Inferior parietal cortex (tissue), 1 donor: ENCODE measurements around the gene WBP4.
"Not testable (repeated sequence)": the region's sequence is repeated elsewhere in the genome, so short reads cannot be mapped to it uniquely, and the experiment has no call there.

Source experiments
- DNase-seq: peaks from one replicate; pipeline ENCODE4 v3.0.0-alpha.2; 2016; ENCODE audit errors: extremely low spot score

The WBP4 gene

DNA sequence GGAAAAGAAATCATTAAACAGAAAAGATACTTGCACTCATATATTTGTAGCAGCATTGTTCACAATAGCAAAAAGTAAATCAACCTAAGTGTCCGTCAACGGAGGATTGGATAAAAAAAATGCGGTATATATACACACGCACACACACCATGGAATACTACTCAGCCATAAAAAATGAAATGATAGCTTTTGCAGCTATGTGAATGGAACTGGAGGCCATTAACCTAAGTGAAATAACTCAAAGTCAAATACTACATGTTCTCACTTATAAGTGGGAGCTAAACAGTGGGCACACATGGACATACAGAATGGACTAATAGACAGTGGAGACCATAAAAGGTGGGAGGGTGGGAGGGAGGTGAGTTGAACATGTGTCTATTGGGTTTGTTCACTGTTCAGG lies 18.4 kb downstream of the WBP4 start:
- DNase-seq: no peak

DNA sequence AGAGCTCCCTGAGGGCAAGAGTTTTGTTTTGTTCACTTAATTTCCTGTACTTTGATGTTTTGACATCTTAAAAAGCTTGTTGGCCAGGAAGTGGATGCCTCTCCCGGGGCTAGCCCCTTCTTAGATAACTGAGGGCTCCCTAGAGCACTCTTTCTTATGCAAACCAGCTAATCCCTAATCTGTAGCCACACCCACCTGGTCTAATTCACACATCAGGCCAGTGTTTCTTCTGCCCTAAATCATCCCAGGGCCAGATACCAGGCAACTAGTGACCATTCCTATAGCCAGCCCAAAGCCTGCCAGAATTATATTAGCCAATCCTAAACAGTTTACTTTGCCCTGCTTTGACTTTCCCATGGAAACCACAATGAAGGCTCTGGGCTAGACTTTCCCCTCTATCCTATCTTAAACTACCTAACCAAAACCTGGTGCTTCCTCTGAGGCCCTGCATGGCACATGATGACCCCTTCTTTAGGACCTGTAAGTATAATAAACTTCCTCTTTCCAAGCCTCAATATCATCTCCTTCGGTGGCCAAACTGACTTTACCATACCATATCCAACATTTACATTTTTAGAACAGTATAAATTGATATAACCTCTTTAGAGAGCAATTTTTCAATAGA lies 24.8 kb downstream of the WBP4 start:
- no peak for DNase-seq

DNA sequence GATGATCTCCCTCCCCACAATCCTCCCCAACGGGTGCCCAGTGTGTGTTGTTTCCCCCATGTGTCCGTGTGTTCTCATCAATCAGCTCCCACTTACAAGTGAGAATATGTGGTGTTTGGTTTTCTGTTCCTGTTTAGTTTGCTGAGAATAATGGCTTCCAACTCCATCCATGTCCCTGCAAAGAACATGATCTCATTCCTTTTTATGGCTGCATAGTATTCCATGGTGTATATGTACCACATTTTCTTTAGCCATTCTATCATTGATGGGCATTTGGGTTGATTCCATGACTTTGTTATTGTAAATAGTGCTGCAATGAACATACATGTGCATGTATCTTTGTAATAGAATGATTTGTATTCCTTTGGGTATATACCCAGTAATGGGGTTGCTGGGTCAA lies 34.4 kb downstream of the WBP4 start:
- not testable (repeated sequence) for DNase-seq

DNA sequence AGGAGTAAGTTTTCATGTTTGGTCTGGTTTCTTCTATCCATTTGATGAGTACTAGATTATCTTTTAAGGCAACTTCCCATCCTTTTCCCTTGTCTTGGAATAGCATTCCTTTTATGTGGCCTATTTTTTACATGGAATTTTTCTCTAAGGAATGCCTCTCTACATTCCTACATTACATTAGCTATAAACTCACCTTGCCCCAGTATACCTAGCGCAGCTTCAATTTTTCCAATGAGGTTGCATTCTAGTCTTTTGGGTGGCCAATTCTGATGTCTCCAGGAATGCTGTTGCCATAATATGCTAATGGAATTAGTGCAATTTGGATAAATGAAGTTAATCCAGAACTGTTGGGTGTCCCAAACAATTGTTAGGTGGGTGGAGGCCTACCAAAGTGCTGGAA lies 37.5 kb downstream of the WBP4 start:
- DNase-seq: no peak

DNA sequence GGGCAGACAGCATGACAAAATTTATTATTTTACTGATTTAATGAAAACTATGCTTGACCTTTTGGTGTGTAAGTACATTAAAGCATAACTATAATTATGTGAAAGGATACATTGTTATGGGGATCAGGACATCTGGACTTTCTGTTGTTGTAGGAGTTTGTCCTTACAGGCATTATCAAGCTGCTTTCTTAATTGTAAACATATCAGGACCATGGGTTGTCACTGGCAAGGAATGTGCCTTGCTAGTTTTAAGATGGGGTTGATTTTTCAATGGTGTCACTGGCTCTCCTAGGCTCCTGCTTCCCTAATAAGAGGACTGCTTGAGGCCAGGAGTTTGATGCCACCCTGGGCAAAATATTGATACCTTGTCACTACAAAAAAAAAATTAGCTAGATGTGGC lies 38.7 kb downstream of the WBP4 start:
- DNase-seq: no peak

DNA sequence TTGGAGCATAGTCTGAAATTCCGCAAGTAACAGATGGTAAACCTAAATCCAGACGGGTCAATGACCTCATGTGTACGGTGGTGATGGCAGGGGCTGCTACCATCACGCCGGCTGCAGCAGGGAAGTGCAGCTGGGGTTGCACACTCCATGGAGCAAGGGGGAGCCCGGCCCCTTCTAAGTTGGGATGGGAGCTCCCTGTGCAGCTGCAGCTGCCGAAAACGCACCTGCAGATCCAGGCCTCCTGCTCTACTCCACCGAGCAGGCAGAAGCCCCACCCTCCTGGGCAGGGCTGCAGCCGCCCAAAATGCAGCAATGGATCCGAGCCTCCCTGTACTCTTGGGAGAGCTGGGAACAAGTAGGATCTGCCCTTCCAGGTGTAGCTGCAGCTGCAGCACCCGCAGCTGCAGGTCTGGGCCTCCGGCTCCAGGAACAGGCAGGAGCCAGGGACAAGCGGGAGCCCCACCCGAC lies 45.8 kb downstream of the WBP4 start:
- DNase-seq: no peak

DNA sequence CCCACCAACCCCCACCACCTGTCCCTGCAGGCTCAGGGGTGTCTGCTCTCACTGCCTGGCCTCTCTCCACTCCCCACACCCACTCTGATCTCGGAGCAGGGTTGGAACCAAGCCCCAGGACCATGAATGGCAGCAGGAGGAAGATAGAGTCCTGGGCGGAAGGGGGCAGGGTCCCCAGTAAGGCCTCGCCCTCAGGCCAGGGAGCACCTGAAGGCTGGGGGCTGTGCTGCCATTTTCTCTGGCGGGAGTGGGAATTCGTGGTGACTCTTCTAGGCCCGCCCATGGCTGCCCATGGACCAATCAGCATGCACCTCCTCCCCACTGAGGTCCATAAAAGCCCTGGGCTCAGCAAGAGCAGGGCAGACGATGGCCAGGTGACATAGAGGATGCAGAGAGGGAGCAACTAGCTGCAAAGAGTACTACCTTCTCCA lies 46.3 kb downstream of the WBP4 start:
- no peak for DNase-seq

DNA sequence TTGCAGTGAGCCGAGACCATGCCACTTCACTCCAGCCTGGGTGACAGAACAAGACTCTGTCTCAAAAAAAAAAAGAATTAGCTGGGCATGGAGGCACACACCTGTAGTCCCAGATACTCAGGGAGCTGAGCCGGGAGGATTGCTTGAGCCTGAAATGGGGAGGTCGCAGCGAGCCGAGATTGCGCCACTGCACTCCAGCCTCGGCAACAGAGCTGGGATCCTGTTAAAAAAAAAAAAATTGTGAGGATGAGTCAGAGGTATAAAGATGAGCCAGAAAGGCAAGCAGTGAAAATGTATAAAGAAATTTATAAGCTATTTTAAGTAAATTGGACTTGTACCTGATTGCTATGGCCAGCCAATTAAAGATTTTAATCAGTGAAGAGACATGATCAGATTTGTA lies 50.1 kb downstream of the WBP4 start:
- DNase-seq: no peak

DNA sequence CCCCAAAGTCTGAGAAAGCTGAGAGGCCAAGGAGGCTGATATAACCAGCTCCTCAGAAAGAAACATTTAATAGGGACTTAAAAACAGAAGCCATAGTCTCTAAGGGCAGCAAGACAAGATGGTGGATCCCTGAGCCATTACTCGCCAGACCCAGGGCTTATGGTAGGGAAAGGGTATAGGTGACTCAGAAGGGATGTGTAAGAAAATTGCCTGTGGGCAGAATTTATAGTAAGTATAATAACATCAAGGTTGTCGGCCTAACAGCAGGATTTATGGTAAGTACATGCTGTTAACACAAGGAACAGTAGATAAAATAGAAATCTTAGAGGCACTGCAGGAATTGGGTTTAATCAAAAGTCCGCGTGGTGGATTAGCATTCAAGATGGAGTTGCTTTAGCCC lies 56.6 kb downstream of the WBP4 start:
- DNase-seq: no peak

DNA sequence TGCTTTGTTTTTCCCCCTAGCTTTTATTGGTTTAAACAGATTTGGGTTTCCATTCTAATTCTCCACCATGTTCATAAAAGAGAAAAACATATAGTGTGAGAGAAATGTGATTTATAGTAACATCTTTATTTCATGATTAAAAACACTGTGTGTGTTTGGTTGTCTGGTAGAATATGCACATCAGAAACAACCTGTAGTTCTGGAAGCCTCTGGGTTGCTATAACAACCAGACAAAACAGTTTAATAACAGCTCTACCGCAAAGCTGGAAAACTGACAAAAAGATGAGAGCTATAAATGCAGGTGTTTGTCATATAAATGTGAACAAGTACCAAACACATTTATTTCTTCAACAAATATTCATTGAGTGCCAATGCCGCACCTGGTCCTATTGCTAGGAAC lies 61.5 kb downstream of the WBP4 start:
- DNase-seq: no peak

DNA sequence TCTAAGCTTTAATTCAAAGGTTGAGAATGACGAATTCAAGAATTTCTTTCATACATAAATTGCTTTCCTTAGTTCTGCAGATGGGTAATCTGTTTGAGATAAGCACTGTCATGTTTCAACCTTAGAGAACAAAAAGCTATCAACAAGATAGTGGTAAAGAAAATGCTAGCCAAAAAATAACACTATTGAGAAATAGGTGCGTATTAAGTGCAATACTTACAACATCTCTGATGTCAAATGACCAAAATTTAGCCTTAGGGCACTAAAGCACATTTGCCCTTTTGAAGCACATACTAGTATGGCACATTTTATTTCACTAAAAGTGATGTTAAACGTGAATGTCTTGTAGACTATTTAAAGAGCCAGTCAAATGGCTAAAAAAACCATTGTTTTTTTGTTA lies 66.4 kb downstream of the WBP4 start:
- DNase-seq: no peak

DNA sequence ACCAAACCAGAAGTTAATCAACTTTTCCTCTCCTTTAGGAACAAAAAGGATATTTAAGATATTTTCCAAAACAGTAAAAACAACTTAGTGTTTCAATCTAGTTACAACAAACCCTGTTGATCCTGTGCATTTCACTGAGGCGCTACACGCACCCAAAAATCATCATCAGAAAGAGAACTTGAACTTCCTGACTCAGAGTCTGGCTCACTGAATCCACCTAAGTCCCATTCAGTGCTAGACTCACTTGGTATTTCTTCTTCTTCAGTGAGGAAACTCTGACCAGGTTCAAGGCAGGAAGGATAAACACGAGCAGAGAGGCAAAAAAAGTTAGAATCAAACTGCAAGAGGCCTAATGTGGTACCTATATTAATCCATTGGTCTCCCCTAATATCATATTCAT lies 69.0 kb downstream of the WBP4 start:
- no peak for DNase-seq

DNA sequence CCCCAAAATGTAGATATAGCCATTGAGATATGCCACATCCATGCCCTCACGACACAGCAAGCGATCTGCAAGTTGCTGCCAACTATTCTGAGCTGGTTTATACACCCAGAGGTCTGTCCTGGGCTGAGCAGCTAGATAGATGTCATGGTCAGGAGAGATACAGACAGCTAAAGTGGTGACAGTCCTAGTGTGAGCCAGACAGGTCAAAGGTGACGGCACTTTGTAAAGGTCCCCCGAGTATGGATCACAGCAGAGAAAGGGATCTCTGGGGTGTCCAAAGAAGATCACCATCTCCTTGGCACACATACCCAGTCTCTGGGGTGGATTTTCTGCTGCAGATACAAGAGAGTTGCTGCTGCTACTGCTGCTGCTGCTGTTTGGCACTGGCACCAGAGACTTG lies 69.9 kb downstream of the WBP4 start:
- not testable (repeated sequence) for DNase-seq

DNA sequence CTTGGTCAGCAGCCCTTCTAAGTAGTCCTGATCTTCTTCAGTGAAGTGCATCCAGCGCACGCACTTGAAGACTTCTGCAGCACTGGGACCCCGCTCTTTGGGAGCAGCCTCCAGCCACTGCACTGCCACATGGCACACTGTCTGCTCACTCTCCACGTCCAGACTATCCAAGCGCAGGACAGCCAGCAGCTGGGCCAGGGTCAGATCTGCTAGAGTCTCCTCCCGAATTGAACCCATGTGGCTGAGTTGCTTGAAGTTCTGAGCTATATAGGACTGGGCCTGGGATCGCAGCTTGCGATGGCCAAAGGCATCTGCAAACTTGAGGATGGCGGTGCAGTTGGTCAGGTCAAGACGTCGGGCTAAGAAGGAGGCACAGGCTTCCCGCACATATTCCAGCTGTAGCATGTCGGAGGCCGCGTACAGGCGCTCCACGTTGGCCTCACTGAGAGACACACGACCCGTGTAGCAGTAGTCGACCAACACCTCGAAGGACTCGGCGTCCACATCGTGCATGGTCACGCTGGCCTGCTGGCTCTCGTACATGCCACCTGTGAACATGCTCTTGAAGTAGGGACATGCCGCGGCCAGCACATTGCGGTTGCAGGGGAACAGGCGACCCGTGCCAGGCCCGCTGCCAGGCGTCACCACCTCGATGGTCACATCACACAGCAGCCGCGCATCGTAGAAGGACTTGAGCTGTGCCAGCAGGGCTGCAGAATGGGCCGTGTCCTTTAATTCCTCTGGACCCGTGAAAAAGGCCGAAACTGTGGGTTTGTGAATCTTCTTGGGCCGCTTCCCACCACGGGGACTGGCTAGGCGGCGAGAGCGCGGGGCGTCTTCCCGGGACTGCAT lies 70.6 kb downstream of the WBP4 start:
- DNase-seq: not testable (repeated sequence)

DNA sequence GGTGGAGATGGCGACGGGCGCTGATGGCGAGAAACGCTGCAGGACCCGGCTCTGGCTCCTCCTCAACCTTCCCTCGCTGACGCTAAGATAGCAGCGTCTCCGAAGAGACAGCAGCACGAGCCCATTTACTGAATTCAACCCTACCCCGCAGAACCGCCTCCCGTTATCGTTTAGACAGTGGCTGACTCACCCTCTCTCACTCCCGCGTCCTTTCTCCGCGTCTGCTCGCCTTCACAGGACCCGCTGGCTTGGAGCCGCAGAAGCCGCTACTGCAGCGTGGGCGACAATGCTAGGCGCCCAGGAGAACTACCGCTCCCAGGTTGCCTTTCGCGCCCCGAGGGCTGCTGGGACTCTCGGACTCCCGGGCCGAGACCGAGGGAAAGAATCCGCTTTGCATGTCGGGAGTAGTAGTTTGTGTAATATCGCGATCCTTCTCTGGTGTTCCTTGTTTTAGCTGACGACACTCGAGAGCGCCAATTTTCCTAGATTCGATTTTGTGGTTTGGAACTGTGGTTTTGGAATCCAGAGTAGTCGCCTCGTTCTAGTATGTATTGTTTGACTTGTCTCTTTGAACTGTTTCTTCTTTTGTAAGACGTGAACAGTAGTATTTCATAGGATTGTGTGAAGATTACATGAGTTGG lies 71.3 kb downstream of the WBP4 start, which contains the start of gene KBTBD6:
KBTBD6 (minus strand) TSS at position 291 of the 641 bp plus-strand sequence. CDS start 291 bp downstream, outside the sequence.
- DNase-seq: peak; percentile 99
